22Rv1 (cell line): ENCODE data around the gene SCN8A.

Source experiments
- ZFX ChIP-seq: fragments of 450-650 bp; IDR thresholded peaks from 2 replicates; pipeline ENCODE4 v1.6.1; 2017; ENCODE audit warnings: antibody characterized with exemption, borderline replicate concordance
- TF ChIP-seq, protein P1 (sequence below): fragments of 450-650 bp; IDR thresholded peaks from 2 replicates; pipeline ENCODE4 v1.5.1; 2017; ENCODE audit warnings: mild to moderate bottlenecking

DNA sequence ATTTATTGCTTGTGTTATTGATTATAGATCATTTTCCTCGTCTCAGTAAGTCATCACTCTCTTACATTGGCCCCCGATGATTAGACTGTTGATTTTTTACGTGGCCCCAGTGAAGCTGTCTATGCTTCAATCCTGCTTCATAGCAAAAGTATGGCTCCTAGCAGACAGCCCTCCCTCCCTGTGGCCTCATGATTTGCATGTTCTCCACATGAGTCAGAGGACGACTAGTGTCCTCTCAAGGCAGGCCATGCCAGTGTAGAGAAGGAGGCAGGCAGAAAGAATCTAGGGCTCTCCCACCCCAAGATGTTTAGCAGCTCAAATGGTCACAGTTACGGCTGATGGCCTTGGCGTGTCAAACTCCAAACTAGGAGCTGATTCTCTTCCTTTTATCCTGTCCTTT lies 197.8 kb downstream of the SCN8A start:
- TF ChIP-seq, protein P1, sequence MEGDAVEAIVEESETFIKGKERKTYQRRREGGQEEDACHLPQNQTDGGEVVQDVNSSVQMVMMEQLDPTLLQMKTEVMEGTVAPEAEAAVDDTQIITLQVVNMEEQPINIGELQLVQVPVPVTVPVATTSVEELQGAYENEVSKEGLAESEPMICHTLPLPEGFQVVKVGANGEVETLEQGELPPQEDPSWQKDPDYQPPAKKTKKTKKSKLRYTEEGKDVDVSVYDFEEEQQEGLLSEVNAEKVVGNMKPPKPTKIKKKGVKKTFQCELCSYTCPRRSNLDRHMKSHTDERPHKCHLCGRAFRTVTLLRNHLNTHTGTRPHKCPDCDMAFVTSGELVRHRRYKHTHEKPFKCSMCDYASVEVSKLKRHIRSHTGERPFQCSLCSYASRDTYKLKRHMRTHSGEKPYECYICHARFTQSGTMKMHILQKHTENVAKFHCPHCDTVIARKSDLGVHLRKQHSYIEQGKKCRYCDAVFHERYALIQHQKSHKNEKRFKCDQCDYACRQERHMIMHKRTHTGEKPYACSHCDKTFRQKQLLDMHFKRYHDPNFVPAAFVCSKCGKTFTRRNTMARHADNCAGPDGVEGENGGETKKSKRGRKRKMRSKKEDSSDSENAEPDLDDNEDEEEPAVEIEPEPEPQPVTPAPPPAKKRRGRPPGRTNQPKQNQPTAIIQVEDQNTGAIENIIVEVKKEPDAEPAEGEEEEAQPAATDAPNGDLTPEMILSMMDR: no peak
- no peak for TF ChIP-seq ZFX
